ENCODE data around the gene EIF5B.

EIF5B gene

DNA sequence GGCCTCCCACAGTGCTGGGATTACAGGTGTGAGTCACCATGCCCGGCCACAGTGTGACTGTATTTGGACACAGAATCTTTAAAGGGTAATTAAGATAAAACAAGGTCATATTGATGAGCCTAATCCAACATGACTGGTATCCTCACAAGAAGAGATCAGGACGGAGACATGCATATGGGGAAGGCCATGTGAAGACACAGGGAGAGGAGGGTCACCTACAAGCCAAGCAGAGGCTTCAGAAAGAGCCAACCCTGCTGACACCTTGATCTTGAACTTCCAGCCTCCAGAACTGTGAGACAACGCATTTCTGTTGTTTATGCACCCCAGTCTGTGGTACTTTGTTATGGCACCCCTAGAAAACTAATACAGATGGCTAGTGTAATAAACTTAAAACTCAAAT is 80.2 kb downstream of the EIF5B start:
- no peak for DNase-seq

DNA sequence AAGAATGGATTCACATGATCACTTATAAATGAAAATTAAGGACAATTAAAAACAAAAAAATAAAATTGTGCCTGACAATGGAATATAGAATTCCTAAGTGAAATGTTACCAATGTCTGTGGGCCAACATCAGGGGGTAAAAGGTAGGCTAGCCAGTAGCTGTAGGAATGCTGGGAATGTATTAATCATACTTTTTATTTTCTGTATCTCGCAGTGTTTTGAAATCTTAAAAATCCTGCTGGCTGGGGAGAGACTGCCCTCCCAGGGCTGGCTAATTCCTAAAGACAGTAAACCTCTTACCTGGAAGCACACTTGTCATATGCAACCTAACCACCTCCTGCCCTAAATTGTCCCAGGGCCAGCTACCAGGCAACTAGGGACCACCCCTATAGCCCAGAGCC is 82.8 kb downstream of the EIF5B start:
- DNase-seq = no peak

DNA sequence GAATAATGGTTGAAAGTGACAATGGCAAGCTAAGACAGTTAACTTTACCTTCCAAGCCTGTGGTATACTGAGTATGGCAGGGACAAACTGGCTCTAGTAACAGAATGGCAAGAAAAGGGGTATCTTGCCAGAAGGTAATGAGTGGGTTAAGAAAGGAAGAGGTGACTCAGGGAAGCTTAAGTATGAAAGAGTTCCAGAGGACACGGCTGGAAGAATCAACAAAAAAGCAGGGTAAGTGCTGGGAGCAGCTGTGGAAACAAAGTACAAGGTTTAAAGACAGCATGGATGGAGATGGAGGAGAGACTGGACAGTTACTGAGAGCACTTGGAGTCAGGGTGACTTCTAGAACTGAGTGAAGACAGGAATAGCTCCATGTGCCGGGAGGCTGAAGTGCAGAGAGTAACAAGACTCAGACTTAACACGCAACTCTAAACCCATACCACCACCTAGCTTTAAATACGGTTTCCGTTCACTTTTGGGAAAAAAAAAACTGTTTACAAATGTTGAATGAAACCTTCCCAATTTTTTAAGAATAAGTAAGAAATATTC is 83.6 kb downstream of the EIF5B start:
- no peak for DNase-seq

DNA sequence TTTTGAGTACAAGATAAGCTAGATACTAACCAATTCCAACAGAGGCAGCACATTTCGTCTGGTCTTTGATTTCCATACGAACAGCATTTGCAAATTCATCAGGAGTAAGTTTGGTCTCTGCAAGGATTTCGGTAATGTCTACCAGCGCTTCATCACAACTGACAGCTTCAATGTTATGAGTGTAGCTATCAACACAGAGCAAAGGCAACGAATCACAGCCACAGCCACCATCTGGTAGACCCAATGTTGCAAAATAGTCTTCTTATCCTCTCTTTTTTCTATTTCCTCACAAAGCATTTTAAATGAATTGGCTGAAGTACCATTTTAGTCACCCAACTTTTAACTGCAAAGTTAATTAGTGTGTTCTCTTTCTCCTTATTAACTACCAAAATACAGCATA is 84.3 kb downstream of the EIF5B start:
- DNase-seq = no peak

DNA sequence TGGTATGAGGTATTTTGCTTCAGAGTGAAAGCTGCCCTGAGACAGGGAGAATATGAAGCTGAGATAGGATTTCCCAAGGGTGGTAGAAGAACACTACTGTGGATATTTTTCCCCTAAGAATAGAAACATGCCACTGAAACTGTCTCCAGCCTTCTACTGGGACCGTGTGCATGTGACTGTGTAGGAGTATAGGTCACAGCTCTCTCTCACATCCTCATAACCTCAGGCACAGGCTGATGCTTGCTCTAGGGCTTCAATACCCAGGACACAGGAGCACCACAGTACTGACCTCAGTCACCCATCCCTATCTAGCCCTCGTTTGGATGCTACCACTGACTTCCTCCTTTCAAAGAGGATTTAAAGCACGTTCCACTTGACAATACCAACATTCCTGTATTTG is 85.4 kb downstream of the EIF5B start:
- no peak for DNase-seq

DNA sequence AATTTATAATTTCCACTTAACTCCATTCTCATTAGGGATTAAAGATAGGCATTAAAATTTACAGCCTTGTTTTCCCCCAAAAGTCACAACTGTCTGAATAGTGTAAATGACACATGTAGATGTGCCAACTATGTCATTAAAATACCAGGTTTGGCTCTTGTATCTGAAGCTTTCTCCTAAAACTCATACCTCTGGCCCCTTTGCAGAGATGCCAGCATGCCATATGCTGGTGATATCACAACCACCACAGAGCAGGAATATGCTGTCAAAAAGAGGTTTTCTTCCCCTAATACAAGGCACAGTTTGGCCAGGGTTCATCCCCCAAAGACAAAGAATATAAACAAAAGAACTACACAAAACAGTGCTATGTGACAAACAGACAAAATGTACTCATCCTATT is 87.2 kb downstream of the EIF5B start:
- no peak for DNase-seq

DNA sequence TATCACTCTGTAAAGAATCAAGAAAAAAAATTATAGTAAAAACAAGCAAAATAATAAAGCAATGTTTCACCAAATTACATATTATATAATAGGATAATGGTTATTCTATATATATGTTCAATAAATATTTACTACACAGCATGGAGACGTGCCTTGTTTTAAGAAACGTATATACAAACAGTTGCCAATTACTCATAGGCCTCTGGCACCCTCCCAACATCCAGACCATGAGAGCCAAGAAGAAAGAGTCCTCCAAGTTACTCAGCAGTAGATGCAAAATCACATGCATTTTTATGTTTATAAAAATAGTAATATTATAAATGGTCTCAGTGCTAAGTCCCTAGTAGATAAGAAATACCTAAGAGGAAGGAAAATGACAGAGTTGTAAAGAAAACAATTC is 87.8 kb downstream of the EIF5B start:
- DNase-seq = no peak

DNA sequence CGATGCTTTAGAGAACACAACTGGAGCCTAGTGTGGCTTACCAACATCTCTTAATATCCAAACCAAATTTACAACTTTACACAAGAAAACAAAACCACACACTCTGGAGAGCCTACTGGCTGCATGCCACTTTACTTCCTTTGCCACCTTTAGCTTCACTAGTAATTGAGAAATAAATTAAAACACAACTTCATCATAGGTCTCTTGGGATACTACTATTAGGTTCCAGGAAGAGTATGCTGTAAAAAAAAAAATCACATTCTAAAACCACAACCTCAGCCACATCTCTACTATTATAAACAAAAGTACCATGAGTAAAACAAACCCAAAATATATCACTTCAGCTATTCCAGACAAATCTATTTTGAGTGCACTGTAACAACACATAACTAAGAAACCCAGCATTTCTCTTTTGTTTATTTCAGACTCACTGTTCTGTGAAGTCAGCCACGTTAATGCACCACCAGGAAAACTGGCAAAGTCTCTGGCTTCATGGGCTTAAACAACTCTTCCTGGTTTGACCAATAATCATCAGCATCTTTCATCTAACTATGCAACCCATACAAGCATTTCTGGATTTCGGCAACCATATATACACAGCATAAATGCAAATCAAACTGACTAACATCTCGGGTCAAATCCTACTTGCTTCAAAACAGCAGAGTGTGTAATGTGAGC is 93.6 kb downstream of the EIF5B start:
- DNase-seq = no peak

DNA sequence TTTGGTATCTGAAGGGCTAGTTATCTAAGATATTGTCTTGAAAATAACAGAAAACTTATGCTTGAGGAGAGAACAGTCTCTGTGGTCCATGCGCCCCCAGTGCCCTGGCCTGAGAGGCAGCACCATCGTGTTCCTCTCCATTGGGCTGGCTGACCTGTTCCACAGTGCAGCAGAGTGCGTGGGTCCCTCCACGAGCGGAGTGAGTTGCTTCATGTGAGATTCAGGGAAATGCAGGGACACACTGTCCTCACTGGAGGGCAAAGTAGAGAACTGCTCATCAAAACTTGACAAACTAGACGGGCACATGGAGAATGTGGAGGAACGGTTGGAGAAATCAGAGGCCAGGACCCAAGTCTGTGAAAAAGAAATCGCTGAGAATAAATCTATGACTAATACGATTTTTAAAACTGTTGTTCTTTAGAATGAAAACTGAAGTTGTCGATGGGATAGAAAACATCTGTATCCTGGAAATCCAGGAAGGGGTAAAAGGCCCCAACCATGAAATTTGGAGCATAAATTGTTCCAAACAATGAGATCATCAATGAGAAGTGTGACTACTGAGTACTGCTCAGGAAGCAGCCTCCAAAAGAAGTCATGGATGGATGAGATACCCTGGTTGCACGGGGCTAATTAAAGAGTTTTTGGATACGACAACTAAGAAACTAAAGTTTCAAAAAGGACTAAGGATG is 94.5 kb downstream of the EIF5B start:
- no peak for DNase-seq

DNA sequence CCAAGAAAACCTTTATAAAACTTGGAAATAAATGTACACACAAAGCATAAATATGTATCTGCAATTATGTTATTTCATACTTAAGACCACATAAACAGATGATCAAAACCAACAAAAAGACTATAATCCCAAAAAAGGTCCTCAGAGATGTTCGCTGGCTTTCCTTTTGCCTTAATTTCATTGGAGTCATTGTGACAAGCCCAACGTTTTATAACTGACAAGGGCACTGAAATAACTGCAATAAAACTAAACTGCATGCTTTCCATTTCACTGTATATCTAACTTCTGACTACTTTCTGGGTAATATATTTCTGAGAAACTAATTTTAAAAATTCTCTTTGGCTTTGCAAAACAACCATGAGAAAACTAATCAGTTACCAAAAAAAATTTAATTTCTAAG is 96.2 kb downstream of the EIF5B start:
- DNase-seq = no peak

DNA sequence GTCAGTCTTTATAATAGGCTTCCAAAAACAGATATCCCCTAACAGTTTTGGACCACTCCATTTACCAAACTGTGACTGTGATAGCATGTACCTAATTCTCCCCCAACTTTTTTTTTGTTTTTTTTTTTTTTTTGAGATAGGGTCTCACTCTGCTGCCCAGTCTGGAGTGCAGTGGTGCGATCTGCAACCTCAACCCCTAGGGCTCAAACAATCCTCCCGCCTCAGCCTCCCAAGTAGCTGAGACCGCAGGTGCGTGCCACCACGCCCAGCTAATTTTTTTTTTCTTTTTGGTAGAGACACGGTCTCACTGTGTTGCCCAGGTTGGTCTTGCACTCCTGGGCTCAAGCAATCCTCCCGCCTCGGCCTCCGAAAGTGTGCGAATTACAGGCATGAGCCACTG is 99.7 kb downstream of the EIF5B start:
- no peak for DNase-seq

DNA sequence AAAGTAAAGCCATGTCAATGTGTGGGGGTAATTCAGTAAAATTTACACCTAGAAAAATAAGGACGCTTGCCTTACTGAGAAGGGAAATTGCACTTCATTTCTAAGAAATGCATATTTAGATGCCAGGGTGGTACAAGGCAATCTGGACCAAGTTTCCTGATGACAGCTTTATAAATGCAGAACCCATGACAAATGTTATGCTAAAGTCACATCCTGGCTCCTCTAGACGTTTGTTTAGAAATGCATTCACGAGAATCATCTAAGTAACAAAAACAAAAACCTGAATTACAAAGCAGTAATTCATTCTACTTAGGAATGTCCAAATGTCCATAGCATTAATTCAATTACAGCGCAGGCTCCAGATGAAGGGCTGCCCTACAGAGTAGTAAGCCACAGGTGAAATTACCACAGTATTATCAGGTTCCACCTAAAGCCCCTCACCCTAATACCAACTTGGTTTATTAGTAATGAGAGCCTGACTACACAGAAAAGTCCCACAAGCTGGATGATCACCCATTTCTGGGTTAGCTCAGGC is 102.8 kb downstream of the EIF5B start:
- no peak for DNase-seq

DNA sequence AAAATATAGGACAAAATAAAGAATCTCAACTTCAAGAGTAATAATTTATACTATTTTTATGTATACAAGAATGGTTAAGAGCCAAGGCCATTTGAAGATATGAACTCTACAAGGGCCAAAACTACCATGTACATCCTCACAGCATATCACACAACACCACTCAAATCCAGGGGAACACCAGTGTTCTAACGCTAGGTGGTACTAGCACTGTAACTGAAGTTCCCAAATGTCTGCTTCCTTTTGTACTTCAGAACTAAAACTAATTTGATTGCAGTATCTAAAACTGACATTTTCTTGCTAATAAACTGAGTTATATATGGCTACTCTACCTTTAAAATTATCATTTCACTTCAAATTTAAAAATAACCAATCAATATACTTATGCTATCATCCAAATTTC is 105.6 kb downstream of the EIF5B start:
- no peak for DNase-seq

DNA sequence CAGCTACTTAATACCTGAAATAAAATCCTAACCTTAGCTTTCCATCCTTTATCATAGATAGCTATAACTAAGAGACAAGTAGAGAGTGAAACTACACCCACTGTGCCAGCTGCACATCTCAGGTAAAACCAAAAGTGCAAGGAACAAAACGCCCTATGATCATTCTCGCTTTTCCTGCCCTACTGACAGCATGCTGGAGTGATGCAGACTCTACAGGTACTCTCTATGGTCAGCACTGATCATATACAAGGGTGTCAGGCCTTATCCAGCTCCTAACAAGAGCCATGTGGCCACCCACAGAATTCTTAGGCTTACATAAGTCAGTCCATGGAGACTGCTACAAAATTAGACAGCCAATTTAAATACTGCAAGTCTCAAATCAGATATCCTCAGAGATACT is 107.0 kb downstream of the EIF5B start:
- DNase-seq = no peak

DNA sequence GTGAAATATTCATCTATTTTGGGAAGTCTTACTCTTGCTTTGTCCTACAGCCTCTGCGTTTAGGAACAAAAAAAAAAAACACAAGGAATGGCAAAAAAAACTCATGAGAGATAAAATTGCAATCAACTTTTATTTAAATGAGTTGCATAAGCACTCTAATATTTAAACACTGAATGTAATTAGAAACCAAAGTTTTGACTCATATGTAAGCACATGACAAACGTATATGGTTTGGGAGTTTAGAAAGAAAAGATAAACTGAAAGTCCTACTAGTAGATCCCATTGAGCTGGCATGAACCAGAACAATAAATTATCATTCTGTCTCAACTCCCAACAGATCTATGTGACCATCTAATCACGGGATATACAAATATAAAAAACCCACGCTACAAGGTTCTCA is 107.9 kb downstream of the EIF5B start:
- DNase-seq = no peak

DNA sequence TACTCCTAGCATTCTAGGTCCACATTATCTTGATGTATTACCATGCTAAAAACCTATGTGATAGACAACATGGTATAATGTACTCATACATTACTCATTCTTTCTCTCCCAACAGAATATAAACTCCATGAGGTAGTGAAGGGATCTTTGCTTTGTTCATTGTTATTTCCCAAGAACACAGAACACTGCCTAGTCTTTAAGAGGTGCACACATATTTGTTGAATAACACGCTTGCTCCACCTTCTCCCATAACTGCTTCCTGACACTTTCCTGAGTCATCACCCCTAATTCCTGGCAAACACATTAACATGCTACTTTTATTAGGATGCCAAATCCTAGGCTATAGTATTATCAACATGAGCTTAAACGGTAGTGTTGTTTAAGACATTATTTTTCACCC is 111.4 kb downstream of the EIF5B start:
- DNase-seq = no peak

DNA sequence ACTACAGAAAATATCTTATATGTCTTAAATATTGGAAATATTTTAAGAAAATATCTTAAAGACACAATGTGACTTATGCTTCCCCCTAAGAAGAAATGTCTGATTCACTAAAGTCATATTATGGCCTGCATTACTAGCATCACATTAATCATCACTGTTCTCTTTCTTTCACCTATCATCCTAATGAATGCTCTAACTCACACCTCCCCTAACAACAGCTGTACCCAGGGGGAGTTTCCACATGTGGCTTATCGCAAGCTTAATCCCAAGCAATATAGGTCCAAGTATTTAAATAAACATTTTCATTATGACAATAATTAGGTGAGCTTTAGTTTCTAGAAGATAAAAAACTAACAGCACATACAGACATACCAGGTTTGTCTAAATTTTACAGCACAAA is 113.0 kb downstream of the EIF5B start:
- no peak for DNase-seq
